ENCODE results near the gene MTSS2. TPM values are rescaled to one million over a fixed set of nuclear protein-coding genes. Genes with fewer than 3 reads are reported as not detected.
"Not testable (repeated sequence)": the region's sequence is repeated elsewhere in the genome, so short reads cannot be mapped to it uniquely, and the experiment has no call there.

MTSS2 gene
- total RNA-seq, 1 experiment from 2014 or later, result 27.1 TPM

GRCh38 chr16:70676675-70677498 lies 9.0 kb downstream of the MTSS2 start:
- intact Hi-C loops (cut with micrococcal nuclease; ENCODE audit: unreplicated experiment), result no loop called here
- Mint-ChIP-seq H3K4me3 (ENCODE audit: low read depth, unreplicated experiment) (no peak overlapping the region), H3K27ac (ENCODE audit: unreplicated experiment) (no peak overlapping the region), H3K9me3 (ENCODE audit: low read depth, unreplicated experiment) (no peaks in the 10 kb centered on the region), H3K4me1 (ENCODE audit: low read depth, unreplicated experiment) (no peaks in the 10 kb centered on the region), H3K36me3 (ENCODE audit: insufficient read depth, unreplicated experiment) (peaks cover 23% of the 10 kb centered on the region), H3K27me3 (ENCODE audit: unreplicated experiment) (no peaks in the 10 kb centered on the region)
- BruUV-seq (replicated peaks), result no TSS peak
- DNase-seq, result no peak
- no peak for TF ChIP-seq CTCF (IDR thresholded peaks at IDR 0.05; ENCODE audit: unreplicated experiment)
- CTCF ChIA-PET, result no interaction called here

- Mint-ChIP-seq H3K9me3 (ENCODE audit: low read depth, unreplicated experiment) (no peaks in the 10 kb centered on the region), H3K4me3 (ENCODE audit: low read depth, unreplicated experiment) (no peak overlapping the region), H3K27ac (ENCODE audit: unreplicated experiment) (no peak overlapping the region), H3K4me1 (ENCODE audit: low read depth, unreplicated experiment) (no peaks in the 10 kb centered on the region), H3K36me3 (ENCODE audit: insufficient read depth, unreplicated experiment) (peaks cover 28% of the 10 kb centered on the region), H3K27me3 (ENCODE audit: unreplicated experiment) (no peaks in the 10 kb centered on the region)
- BruUV-seq (replicated peaks), result no TSS peak
- intact Hi-C loops (cut with micrococcal nuclease; ENCODE audit: unreplicated experiment), result no loop called here
- no peak for TF ChIP-seq CTCF (IDR thresholded peaks at IDR 0.05; ENCODE audit: unreplicated experiment)
- no peak for DNase-seq
- CTCF ChIA-PET, result no interaction called here
Measured at GRCh38 chr16:70675851-70676513, 9.9 kb downstream of the MTSS2 start.

GRCh38 chr16:70674221-70675014 lies 11.4 kb downstream of the MTSS2 start:
- no TSS peak for BruUV-seq (replicated peaks)
- H3K27ac Mint-ChIP-seq (ENCODE audit: unreplicated experiment), result no peak overlapping the region
- no peak overlapping the region for H3K4me3 Mint-ChIP-seq (ENCODE audit: low read depth, unreplicated experiment)
- no peaks in the 10 kb centered on the region for H3K4me1 Mint-ChIP-seq (ENCODE audit: low read depth, unreplicated experiment)
- CTCF ChIA-PET, result no interaction called here
- intact Hi-C loops (cut with micrococcal nuclease; ENCODE audit: unreplicated experiment), result no loop called here
- no peak for TF ChIP-seq CTCF (IDR thresholded peaks at IDR 0.05; ENCODE audit: unreplicated experiment)
- DNase-seq, result no peak
- H3K9me3 Mint-ChIP-seq (ENCODE audit: low read depth, unreplicated experiment), result no peaks in the 10 kb centered on the region
- H3K27me3 Mint-ChIP-seq (ENCODE audit: unreplicated experiment), result no peaks in the 10 kb centered on the region
- peaks cover 18% of the 10 kb centered on the region for H3K36me3 Mint-ChIP-seq (ENCODE audit: insufficient read depth, unreplicated experiment)

GRCh38 chr16:70670938-70671337 lies 14.9 kb downstream of the MTSS2 start:
- BruUV-seq (replicated peaks); H3K4me1 Mint-ChIP-seq (ENCODE audit: low read depth, unreplicated experiment); H3K4me3 Mint-ChIP-seq (ENCODE audit: low read depth, unreplicated experiment); H3K27me3 Mint-ChIP-seq (ENCODE audit: unreplicated experiment); H3K9me3 Mint-ChIP-seq (ENCODE audit: low read depth, unreplicated experiment); H3K27ac Mint-ChIP-seq (ENCODE audit: unreplicated experiment); intact Hi-C loops (cut with micrococcal nuclease; ENCODE audit: unreplicated experiment); DNase-seq: not testable (repeated sequence)
- peaks cover 26% of the 10 kb centered on the region for H3K36me3 Mint-ChIP-seq (ENCODE audit: insufficient read depth, unreplicated experiment)
- CTCF ChIA-PET, result interaction anchor here (0.9 to 1.9 kb wide), 2 partner anchors 16 to 100 kb away, joined by 9 to 10 read pairs; no protein-coding TSS in a partner anchor
